ENCODE results near the gene LTBR. TPM values are rescaled to one million over a fixed set of nuclear protein-coding genes. Genes with fewer than 3 reads are reported as not detected.

Gene LTBR
- total RNA-seq, 1 experiment from 2014 or later: 194 TPM

DNA sequence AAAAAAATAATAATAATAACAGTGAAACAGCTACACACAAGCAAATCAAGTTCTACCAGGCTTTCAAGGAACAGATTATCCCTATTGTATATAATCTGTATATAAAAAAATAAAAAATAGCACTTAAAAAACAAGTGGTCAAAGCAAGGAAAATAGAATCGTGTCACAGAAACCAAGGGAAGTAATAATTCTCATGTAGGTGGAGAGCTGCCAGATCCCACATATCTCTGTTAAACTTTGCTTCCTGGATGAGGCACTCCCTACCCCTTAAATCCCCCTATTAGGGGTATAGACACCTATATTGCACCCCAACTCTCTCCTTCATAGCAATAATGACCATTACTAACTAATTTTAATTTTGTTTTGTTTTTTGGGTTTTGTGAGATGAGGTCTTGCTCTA, 56.4 kb downstream of the LTBR start:
- intact Hi-C loops (cut with micrococcal nuclease; ENCODE audit: unreplicated experiment): no loop called here
- Mint-ChIP-seq H3K36me3 (ENCODE audit: insufficient read depth, unreplicated experiment) (no peaks in the 10 kb centered on the region), H3K4me3 (ENCODE audit: unreplicated experiment) (no peak overlapping the region), H3K4me1 (ENCODE audit: low read depth, unreplicated experiment) (no peaks in the 10 kb centered on the region), H3K27me3 (ENCODE audit: insufficient read depth, unreplicated experiment) (no peaks in the 10 kb centered on the region), H3K27ac (ENCODE audit: unreplicated experiment) (no peak overlapping the region), H3K9me3 (ENCODE audit: unreplicated experiment) (no peaks in the 10 kb centered on the region)
- Histone ChIP-seq H3K4me3 (ENCODE audit: low read depth, low read length) (no peak overlapping the region), H3K36me3 (ENCODE audit: control insufficient read depth, insufficient read depth, low read length) (no peaks in the 10 kb centered on the region), H3K27me3 (replicated peaks; ENCODE audit: control insufficient read depth, insufficient read depth, low read length) (no peaks in the 10 kb centered on the region), H3K9me3 (no peaks in the 10 kb centered on the region), H3K4me1 (no peaks in the 10 kb centered on the region)
- BruUV-seq (replicated peaks): no TSS peak
- CTCF ChIA-PET: interaction anchor here (0.6 kb wide), 1 partner anchor 117 kb away, joined by 8 read pairs; no protein-coding TSS in a partner anchor
- no peak for DNase-seq
- POLR2A ChIA-PET: no interaction called here
- TF ChIP-seq, protein P1, sequence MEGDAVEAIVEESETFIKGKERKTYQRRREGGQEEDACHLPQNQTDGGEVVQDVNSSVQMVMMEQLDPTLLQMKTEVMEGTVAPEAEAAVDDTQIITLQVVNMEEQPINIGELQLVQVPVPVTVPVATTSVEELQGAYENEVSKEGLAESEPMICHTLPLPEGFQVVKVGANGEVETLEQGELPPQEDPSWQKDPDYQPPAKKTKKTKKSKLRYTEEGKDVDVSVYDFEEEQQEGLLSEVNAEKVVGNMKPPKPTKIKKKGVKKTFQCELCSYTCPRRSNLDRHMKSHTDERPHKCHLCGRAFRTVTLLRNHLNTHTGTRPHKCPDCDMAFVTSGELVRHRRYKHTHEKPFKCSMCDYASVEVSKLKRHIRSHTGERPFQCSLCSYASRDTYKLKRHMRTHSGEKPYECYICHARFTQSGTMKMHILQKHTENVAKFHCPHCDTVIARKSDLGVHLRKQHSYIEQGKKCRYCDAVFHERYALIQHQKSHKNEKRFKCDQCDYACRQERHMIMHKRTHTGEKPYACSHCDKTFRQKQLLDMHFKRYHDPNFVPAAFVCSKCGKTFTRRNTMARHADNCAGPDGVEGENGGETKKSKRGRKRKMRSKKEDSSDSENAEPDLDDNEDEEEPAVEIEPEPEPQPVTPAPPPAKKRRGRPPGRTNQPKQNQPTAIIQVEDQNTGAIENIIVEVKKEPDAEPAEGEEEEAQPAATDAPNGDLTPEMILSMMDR (IDR thresholded peaks at IDR 0.05; ENCODE audit: insufficient read depth in 1 of 2, low read depth in 1 of 2, low read length in 1 of 2, severe bottlenecking in 1 of 2, unreplicated experiment in 1 of 2): no peak

Other genes starting within 250 kb of the LTBR start
- 170 and 179 TPM in 2 replicates for gene CD9, start 183.8 kb upstream of the LTBR start, total RNA-seq (2022)
- 109 and 123 TPM in 2 replicates for gene PLEKHG6, start 73.5 kb upstream of the LTBR start, total RNA-seq (2022)
- 79.0 and 79.4 TPM in 2 replicates for gene TNFRSF1A, start 42.1 kb upstream of the LTBR start, total RNA-seq (2022)
- gene SCNN1A, start 8.6 kb upstream of the LTBR start, total RNA-seq (2022): 52.6 and 53.5 TPM in 2 replicates
- gene CD27, start 60.8 kb downstream of the LTBR start, total RNA-seq (2022): not detected in 2 replicates
- gene TAPBPL, start 67.9 kb downstream of the LTBR start, total RNA-seq (2022): 9.1 and 9.7 TPM in 2 replicates
- gene VAMP1, start 86.5 kb downstream of the LTBR start, total RNA-seq (2022): 8.4 and 9.7 TPM in 2 replicates
- gene MRPL51, start 109.1 kb downstream of the LTBR start, total RNA-seq (2022): 448 and 456 TPM in 2 replicates
- 204 and 218 TPM in 2 replicates for gene NCAPD2, start 109.9 kb downstream of the LTBR start, total RNA-seq (2022)
- 4,975 and 5,337 TPM in 2 replicates for gene GAPDH, start 150.4 kb downstream of the LTBR start, total RNA-seq (2022)
- 0.48 and 0.53 TPM in 2 replicates for gene IFFO1, start 171.9 kb downstream of the LTBR start, total RNA-seq (2022)
- gene NOP2, start 184.1 kb downstream of the LTBR start, total RNA-seq (2022): 145 and 157 TPM in 2 replicates
- 223 and 229 TPM in 2 replicates for gene CHD4, start 223.2 kb downstream of the LTBR start, total RNA-seq (2022)

Data from Caco-2 (cell line).